ENCODE results near the gene MAGI3. TPM values are rescaled to one million over a fixed set of nuclear protein-coding genes. Genes with fewer than 3 reads are reported as not detected.

MAGI3 gene
- total RNA-seq, 1 donor from 2014 or later = 70.5 TPM

- H3K9me3 ChIP-seq = no peaks in the 10 kb centered on the region
- no peak for TF ChIP-seq CTCF (IDR thresholded peaks at IDR 0.05)
- H3K4me1 ChIP-seq = no peaks in the 10 kb centered on the region
- intact Hi-C loops (cut with DNase I) = no loop called here
- H3K4me3 ChIP-seq = no peak overlapping the region
- no peaks in the 10 kb centered on the region for H3K27me3 ChIP-seq
- ATAC-seq = no peak
- DNase-seq = no peak
- H3K36me3 ChIP-seq = peaks cover 8% of the 10 kb centered on the region
- H3K27ac ChIP-seq = no peak overlapping the region
These were observed 269.2 kb downstream of the MAGI3 start for GRCh38 chr1:113659556-113659955.

GRCh38 chr1:113660088-113660487, 269.8 kb downstream of the MAGI3 start:
- Histone ChIP-seq H3K27ac (no peak overlapping the region), H3K9me3 (no peaks in the 10 kb centered on the region), H3K4me1 (no peaks in the 10 kb centered on the region), H3K36me3 (peaks cover 3% of the 10 kb centered on the region), H3K4me3 (no peak overlapping the region), H3K27me3 (no peaks in the 10 kb centered on the region)
- intact Hi-C loops (cut with DNase I) = no loop called here
- ATAC-seq (no peak), DNase-seq (no peak)
- no peak for TF ChIP-seq CTCF (IDR thresholded peaks at IDR 0.05)

- no peak for TF ChIP-seq CTCF (IDR thresholded peaks at IDR 0.05)
- intact Hi-C loops (cut with DNase I) = no loop called here
These were observed 271.8 kb downstream of the MAGI3 start for GRCh38 chr1:113662101-113662500.

GRCh38 chr1:113663165-113663951, 273.0 kb downstream of the MAGI3 start:
- intact Hi-C loops (cut with DNase I) = no loop called here
- ATAC-seq = peak; percentile 19
- no peak for TF ChIP-seq CTCF (IDR thresholded peaks at IDR 0.05)

More at GRCh38 chr1:113662101-113662500, 271.8 kb downstream of the MAGI3 start:
- no peaks in the 10 kb centered on the region for H3K9me3 ChIP-seq
- DNase-seq = no peak
- H3K4me1 ChIP-seq = no peaks in the 10 kb centered on the region
- H3K4me3 ChIP-seq = no peak overlapping the region
- no peak overlapping the region for H3K27ac ChIP-seq
- no peaks in the 10 kb centered on the region for H3K27me3 ChIP-seq
- no peak for ATAC-seq
- H3K36me3 ChIP-seq = peaks cover 8% of the 10 kb centered on the region

GRCh38 chr1:113665071-113665470, 274.8 kb downstream of the MAGI3 start:
- Histone ChIP-seq H3K4me3 (no peak overlapping the region), H3K36me3 (peaks cover 4% of the 10 kb centered on the region), H3K4me1 (no peaks in the 10 kb centered on the region), H3K27me3 (no peaks in the 10 kb centered on the region), H3K27ac (no peak overlapping the region), H3K9me3 (no peaks in the 10 kb centered on the region)
- intact Hi-C loops (cut with DNase I) = no loop called here
- no peak for DNase-seq
- no peak for ATAC-seq
- no peak for TF ChIP-seq CTCF (IDR thresholded peaks at IDR 0.05)

More at GRCh38 chr1:113663165-113663951, 273.0 kb downstream of the MAGI3 start:
- Histone ChIP-seq H3K4me1 (no peaks in the 10 kb centered on the region), H3K27ac (no peak overlapping the region), H3K9me3 (no peaks in the 10 kb centered on the region), H3K4me3 (no peak overlapping the region), H3K36me3 (peaks cover 8% of the 10 kb centered on the region), H3K27me3 (no peaks in the 10 kb centered on the region)
- DNase-seq = no peak
